GM12892 (cell line): ENCODE measurements around the gene MCOLN1.

Experiments used
- POLR2A ChIP-seq: IDR thresholded peaks from 2 replicates; pipeline ENCODE4 v1.6.1; 2011; ENCODE audit warnings: low read depth, low read length, control low read depth
- POLR2AphosphoS5 ChIP-seq: IDR thresholded peaks from 2 replicates; pipeline ENCODE4 v1.6.1; 2011; ENCODE audit warnings: low read depth, low read length, control low read depth

DNA sequence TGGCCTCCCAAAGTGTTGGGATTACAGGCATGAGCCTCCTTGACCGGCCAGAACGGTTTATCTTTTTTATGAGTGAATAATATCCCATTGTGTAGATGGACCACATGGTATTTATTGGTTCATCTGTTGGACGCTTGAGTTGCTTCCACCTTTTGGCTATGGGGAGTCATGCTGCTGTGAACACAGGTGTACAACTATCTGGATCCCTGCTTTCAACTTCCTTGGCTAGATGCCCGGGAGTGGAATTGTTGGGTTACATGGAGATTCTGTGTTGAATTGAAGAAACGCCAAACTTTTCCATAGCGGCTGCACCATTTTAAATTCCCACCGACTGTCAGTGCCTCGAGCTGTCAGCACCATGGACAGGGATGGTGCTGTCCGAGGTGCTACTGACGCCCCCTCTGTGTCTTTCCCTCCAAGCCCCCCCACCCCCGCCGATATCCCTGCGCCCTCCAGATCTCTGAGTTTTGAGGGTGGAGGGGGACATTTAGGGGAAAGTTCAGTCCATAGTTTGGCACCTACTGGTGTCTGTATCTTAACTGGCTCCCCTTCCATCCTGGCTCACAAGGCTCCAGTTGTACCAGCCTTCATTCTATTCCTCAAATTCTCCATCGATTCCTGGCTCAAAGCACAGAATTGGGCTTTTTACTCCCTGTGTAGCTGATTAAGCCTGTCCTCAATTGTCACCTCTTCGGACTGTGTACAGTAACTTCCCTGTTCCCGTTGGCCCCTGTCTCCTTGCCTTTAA is 40.4 kb downstream of the MCOLN1 start:
- TF ChIP-seq POLR2A, result no peak
- no peak for TF ChIP-seq POLR2AphosphoS5
